GM12872 (cell line): Measurements from ENCODE around the gene NEU1.

Source experiments
- TF ChIP-seq, protein P1 (sequence below): IDR thresholded peaks from 3 replicates; pipeline ENCODE4 v1.5.1; 2011; ENCODE audit warnings: low read depth, mild to moderate bottlenecking, low read length, moderate library complexity; ENCODE audit not compliant: insufficient read depth

The NEU1 gene

DNA sequence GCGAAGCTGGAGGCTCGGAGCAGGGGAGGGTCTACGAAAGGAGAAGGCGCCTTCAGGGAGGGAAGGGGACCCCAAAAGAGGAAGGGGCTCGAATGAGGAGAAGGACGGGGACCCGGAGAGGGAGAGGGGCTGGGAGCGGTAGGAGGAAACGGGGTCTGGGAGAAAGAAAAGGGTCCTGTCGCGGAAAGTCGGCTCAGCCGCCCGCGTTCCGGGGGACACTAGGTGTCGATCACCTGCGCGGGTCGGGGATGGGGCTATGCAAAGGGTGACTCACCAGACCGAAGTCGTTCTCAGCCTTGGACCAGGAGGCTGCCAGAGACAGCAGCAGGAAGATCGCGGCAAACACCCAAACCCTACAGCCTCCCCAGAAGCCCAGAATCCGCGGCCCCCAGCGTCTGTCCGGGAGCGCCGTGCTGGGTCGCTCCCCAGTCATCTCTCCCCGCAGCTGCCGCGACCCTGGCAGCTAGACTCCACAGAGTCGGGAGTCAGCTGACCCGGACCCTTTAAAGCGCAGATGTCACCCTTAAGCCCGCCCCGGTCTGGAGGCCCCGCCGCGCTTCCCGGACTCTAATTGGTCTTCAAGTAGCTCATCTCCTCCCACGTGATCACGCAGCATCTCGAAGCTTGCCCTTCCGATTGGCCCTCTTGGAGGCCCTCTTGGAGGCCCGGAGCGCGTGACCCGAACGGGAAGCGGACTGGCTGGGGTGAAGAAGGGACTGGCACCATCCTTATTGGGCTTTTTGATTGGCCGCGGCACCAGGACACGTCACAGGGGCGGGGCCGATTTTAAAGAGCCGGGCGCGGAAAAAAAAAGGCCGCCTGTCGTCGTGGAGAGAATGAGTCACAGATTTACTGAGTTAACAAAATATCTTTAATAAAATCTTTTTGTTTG lies at the start of gene NEU1:
Gene NEU1 (minus strand): TSS at position 478 of the 892 bp plus-strand sequence. CDS start 45 bp downstream, at position 433.
- TF ChIP-seq, protein P1, sequence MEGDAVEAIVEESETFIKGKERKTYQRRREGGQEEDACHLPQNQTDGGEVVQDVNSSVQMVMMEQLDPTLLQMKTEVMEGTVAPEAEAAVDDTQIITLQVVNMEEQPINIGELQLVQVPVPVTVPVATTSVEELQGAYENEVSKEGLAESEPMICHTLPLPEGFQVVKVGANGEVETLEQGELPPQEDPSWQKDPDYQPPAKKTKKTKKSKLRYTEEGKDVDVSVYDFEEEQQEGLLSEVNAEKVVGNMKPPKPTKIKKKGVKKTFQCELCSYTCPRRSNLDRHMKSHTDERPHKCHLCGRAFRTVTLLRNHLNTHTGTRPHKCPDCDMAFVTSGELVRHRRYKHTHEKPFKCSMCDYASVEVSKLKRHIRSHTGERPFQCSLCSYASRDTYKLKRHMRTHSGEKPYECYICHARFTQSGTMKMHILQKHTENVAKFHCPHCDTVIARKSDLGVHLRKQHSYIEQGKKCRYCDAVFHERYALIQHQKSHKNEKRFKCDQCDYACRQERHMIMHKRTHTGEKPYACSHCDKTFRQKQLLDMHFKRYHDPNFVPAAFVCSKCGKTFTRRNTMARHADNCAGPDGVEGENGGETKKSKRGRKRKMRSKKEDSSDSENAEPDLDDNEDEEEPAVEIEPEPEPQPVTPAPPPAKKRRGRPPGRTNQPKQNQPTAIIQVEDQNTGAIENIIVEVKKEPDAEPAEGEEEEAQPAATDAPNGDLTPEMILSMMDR: no peak

DNA sequence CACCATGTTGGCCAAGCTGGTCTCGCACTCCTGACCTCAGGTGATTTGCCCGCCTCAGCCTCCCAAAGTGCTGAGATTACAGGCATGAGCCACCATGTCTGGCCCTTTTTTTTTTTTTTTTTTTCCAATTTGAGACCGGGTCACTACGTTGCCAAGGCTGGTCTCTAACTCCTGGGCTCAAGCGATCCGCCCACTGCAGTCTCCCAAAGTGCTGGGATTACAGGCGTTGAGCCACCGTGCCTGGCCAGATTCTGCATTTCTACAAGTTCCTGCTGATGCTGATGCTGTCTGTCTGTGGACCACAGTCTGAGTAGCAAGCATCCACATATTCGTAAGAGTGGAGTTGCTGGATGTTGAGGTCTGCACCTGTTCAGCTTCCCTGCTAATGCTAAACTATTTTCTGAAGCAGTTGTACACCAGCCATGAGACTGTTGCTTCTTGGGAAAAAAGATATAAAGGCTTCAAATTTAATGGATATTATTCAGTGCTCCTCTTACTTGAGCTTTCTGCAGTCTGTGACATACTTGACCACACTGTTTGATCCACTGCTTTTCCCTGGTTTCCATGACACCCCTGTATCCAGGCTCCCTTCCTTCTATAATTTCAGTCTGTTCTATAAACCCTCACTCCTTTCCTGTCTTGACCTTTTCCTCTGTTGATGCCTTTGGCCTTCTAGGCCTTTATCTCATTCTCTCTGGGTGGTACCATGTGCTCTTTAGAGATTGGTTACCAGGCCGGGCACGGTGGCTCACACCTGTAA lies 49.4 kb upstream of the NEU1 start:
- TF ChIP-seq, protein P1: no peak

DNA sequence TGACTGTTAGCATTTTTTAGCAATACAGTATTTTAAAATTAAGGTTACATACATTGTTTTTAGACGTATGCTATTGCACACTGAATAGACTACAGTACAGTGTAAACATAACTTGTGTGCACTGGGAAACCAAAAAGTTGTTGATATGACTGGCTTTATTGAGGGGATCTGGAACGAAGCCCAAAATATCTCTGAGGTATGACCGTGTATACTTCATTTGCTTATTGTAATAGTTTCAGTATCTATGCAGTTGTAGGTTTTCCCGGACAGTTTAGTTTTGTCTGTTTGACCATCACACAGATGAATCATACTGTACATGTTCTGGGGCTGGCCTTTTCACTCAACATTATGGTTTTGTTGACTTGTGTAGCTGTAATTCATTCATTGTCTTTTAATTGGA lies 46.2 kb upstream of the NEU1 start:
- TF ChIP-seq, protein P1: no peak

DNA sequence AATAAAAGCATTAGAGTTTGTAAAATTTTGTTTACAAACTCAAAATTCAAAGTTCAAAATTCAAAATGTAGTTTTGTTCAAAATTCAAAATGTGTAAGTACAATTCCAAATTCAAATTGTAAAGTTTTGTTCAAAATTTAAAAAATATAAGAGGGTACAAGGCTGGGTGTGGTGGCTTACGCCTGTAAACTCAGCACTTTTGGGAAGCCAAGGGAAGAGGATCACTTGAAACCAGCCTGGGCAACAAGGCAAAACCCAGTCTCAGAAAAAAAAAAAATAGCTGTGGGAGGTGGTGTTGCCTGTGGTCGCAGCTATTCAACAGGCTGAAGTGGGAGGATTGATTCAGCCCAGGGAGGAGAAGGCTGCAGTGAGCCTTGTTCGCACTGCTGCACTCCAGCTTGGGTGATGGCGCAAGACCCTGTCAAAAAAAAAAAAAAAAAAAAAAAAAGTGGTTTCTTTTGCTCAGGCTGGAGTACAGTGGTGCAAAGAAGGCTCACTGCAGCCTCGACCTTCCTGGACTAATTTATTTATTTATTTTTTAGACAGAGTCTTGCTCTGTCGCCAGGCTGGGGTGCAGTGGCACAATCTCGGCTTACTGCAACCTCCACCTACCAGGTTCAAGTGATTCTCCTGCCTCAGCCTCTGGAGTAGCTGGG lies 44.7 kb upstream of the NEU1 start:
- TF ChIP-seq, protein P1: no peak

DNA sequence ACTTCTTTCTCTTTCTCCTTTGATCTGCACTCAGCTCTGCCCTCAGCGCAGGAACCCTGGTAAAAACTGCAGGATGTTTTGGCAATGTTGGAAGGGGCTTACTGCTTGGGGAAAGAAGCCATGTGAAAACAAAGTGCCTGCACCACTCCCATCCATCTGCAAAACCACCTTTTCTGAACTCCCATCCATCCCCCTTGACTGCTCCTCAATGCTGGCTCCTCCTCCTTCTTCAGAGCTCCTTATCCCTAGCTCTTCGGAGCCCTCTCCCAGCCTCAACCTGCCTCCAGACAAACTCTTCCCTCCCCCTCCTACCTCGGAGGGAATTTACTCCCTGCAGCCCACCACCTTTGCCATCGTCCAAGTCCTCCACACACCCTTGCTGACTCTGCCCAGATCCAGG lies 43.5 kb upstream of the NEU1 start:
- TF ChIP-seq, protein P1: no peak

DNA sequence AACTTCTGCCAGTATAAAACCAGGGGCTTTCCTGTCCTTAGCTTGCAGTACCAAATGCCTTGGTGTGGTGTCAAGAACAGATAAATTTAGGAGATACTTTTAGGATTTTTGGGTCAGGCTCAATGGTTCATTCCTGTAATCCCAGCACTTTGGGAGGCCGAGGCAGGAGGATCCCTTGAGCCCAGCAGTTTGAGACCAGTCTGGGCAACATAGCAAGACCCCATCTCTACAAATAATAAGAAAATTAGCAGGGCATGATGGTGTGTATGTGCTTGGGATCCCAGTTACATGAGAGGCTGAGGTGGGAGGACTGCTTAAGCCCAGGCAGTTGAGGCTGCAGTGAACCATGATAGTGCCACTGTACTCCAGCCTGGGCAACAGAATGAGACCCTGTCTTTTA lies 42.4 kb upstream of the NEU1 start:
- TF ChIP-seq, protein P1: no peak

DNA sequence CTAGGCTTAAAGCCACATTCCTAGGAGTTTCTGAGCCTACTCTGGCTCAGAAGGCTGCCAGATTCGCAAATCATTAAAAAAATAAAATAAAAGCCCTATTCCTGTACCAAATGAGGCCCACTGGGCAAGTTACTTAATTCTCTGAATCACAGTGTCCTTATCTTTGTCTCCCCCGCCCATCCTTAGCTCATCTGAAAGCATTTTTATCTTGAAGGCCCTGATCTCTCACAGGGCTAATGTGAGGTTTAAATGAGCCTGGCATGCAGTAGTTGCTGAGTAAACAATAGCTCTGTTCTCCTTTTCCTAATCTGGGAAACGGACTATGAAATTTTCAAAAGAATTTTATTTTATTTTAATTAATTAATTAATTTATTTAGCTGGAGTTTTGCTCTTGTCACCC lies 41.3 kb upstream of the NEU1 start:
- TF ChIP-seq, protein P1: no peak
